Kidney epithelial cell (primary cell): ENCODE measurements around the gene SLC37A3. TPM values are rescaled to one million over a fixed set of nuclear protein-coding genes. Genes with fewer than 3 reads are reported as not detected.
"Not testable (repeated sequence)": the region's sequence is repeated elsewhere in the genome, so short reads cannot be mapped to it uniquely, and the experiment has no call there.

ENCODE experiments used
- DNase-seq: peaks from one replicate; pipeline ENCODE4 v3.0.0-alpha.2; 2010; ENCODE audit warnings: low read depth
- H3K27me3 ChIP-seq: 2 replicates; pipeline ENCODE4 v1.6.0; 2011; ENCODE audit warnings: low read length; ENCODE audit not compliant: control insufficient read depth, insufficient read depth
- H3K36me3 ChIP-seq: 2 replicates; pipeline ENCODE4 v1.5.1; 2011; ENCODE audit warnings: low read length; ENCODE audit not compliant: control insufficient read depth, insufficient read depth
- H3K4me3 ChIP-seq: 2 replicates; pipeline ENCODE4 v1.5.1; 2011; ENCODE audit warnings: low read depth, mild to moderate bottlenecking, control low read depth, low read length
- total RNA-seq: library from RNA; depleted of rRNA; stranded (reverse); fragments of >200 nt; gene quantifications from 2 replicates; pipeline ENCODE4 v1.2.3, GENCODE V29; 2015
- TF ChIP-seq, protein P1 (sequence below): IDR thresholded peaks from 2 replicates; pipeline ENCODE4 v1.5.1; 2011; ENCODE audit warnings: mild to moderate bottlenecking, moderate library complexity, low read length, control low read depth, inconsistent platforms; ENCODE audit not compliant: insufficient read depth, poor library complexity, severe bottlenecking

SLC37A3 gene
- total RNA-seq, 1 donor from 2014 or later: 34.7 TPM

DNA sequence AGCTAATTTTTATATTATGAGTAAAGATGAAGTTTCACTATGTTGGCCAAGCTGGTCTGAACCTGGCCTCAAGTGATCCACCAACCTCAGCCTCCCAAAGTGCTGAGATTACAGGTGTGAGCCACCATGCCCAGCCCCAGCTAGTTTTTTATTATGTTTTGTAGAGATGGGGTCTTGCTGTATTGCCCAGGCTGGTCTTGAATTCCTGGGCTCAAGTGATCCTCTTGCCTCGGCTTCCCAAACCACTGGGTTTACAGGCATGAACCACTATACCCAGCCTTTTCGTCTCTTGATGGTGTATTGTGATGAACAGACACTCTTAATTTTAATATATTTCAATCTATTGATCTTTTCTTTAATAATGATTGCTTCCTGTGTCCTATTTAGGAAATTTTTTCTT, 23.2 kb upstream of the SLC37A3 start:
- Histone ChIP-seq H3K36me3 (no peaks in the 10 kb centered on the region), H3K4me3 (no peak overlapping the region)

DNA sequence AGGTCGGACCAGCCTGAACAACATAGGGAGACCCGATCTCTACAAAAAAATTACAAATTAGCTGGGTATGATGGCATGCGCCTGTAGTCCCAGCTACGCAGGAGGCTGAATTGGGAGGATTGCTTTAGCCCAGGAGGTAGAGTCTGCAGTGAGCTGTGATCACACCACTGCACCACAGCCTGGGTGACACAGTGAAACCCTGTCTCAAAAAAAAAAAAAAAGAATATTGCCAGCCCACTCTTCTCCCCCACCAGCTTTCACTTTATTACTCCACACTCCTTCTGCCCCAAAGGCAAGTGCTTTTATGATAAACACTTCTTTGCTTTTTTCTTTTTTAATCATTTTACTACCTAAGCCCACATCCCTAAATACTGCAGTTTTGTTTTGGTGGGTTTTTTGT, 20.3 kb upstream of the SLC37A3 start:
- Histone ChIP-seq H3K27me3 (peaks cover 2% of the 10 kb centered on the region), H3K4me3 (no peak overlapping the region), H3K36me3 (no peaks in the 10 kb centered on the region)
- no peak for DNase-seq
- TF ChIP-seq, protein P1, sequence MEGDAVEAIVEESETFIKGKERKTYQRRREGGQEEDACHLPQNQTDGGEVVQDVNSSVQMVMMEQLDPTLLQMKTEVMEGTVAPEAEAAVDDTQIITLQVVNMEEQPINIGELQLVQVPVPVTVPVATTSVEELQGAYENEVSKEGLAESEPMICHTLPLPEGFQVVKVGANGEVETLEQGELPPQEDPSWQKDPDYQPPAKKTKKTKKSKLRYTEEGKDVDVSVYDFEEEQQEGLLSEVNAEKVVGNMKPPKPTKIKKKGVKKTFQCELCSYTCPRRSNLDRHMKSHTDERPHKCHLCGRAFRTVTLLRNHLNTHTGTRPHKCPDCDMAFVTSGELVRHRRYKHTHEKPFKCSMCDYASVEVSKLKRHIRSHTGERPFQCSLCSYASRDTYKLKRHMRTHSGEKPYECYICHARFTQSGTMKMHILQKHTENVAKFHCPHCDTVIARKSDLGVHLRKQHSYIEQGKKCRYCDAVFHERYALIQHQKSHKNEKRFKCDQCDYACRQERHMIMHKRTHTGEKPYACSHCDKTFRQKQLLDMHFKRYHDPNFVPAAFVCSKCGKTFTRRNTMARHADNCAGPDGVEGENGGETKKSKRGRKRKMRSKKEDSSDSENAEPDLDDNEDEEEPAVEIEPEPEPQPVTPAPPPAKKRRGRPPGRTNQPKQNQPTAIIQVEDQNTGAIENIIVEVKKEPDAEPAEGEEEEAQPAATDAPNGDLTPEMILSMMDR: no peak

More for the DNA sequence above, 23.2 kb upstream of the SLC37A3 start:
- DNase-seq: no peak
- TF ChIP-seq, protein P1: no peak
- no peaks in the 10 kb centered on the region for H3K27me3 ChIP-seq

DNA sequence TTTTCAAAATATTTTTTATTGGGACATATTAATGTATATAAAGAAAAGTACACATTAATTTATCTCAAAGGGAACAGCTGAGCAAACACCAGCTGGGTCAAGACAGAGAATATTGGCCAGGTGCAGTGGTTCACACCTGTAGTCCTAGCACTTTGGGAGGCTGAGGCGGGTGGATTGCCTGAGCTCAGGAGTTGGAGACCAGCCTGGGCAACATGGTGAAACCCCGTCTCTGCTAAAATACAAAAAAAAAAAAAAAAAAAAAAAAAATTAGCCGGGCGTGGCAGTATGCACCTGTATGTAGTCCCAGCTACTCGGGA, 19.8 kb upstream of the SLC37A3 start:
- H3K4me3 ChIP-seq, H3K36me3 ChIP-seq, H3K27me3 ChIP-seq, DNase-seq: not testable (repeated sequence)

DNA sequence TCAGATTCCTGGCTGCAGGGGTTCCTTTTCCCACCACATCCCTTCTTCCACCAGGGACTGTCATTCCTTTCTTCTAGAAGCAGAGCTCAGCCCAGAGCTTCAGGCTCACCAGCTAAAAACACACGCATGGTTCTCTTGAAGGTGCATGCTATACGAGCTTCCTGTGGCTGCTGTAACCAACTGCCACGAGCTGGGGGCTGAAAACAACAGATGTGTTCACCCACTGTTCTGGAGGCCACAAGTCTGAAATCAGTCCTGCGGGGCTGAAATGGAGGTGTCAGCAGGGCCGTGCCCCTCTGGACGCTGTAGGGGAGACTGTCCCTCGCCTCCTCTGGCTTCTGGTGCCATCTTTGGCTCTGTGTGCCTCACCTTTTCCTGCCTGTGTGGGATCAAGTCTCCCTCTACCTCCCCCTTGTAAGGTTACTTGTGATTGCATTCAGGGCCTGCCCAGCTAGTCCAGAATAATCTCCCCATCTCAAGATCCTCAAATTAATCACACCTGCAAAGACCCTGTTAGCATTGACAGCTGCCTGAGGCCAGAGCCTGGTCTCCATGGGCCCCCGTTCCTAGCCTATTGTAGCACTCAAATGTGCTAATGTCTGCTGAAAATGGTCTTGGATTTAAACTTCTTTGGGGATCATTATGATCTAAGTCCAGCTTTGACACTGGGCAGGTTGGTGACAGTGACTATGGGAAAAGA, 19.3 kb upstream of the SLC37A3 start:
- Histone ChIP-seq H3K4me3 (no peak overlapping the region), H3K36me3 (no peaks in the 10 kb centered on the region), H3K27me3 (peaks cover 2% of the 10 kb centered on the region)
- TF ChIP-seq, protein P1: no peak
- DNase-seq: no peak

DNA sequence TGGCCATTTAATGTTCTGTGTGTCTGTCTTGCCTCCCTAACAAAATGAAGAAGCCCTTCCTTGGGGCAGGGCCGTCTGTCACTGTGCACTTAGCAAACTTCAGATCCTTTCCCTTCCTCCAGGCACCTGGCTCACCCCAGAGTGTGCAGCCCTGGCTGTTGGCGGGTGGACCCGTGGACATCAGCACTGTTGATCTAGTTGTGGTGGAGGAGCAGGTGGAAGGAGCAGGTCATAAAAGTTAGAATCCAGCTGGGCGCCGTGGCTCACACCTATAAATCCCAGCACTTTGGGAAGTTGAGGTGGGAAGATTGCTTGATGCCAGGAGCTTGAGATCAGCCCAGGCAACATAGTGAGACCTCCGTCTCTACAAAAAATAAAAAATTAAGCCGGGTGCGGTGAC, 18.2 kb upstream of the SLC37A3 start:
- Histone ChIP-seq H3K4me3 (no peak overlapping the region), H3K27me3 (peaks cover 2% of the 10 kb centered on the region), H3K36me3 (no peaks in the 10 kb centered on the region)
- no peak for DNase-seq
- TF ChIP-seq, protein P1: no peak

DNA sequence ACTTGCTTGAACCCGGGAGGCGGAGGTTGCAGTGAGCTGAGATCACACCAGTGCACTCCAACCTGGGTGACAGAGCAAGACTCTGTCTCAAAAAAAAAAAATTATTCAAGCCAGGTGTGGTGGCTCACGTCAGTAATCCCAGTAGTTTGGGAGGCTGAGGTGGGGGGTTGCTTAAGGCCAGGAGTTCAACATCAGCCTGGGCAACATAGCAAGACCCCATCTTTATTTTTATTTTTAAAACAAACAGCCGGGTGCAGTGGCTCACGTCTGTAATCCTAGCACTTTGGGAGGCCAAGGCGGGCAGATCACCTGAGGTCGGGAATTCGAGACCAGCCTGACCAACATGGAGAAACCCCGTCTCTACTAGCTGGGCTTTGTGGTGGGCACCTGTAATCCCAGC, 17.5 kb upstream of the SLC37A3 start:
- not testable (repeated sequence) for H3K36me3 ChIP-seq, H3K27me3 ChIP-seq, DNase-seq, H3K4me3 ChIP-seq

DNA sequence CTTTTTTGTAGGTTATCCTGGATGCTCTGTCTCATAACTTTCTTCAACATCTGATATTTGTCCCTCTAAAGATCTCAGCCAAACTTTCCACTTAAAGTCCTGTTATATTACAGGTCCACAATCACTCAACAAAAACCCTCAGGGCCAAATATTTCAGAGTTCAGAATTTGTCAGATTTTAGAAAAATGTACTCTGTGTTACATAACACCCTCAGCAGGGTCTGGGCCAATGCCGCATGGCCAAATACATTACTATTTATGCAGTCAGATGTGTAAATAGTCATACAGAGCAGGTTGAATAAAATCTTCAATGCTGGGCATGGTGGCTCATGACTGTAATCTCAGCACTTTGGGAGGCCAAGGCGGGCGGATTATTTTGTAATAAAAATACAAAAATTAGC, 17.0 kb upstream of the SLC37A3 start:
- peaks cover 2% of the 10 kb centered on the region for H3K27me3 ChIP-seq
- H3K36me3 ChIP-seq: no peaks in the 10 kb centered on the region
- DNase-seq: no peak
- TF ChIP-seq, protein P1: no peak
- H3K4me3 ChIP-seq: no peak overlapping the region
